HG03442 (cell line): ENCODE results near the gene EPB42.
"Not testable (repeated sequence)": the region's sequence is repeated elsewhere in the genome, so short reads cannot be mapped to it uniquely, and the experiment has no call there.

Source experiments
- ATAC-seq: cut with Tn5 transposase; IDR thresholded peaks from one replicate; pipeline ENCODE4 v1.9.1; 2021; ENCODE audit warnings: mild to moderate bottlenecking, moderate library complexity; ENCODE audit not compliant: unreplicated experiment

The EPB42 gene

DNA sequence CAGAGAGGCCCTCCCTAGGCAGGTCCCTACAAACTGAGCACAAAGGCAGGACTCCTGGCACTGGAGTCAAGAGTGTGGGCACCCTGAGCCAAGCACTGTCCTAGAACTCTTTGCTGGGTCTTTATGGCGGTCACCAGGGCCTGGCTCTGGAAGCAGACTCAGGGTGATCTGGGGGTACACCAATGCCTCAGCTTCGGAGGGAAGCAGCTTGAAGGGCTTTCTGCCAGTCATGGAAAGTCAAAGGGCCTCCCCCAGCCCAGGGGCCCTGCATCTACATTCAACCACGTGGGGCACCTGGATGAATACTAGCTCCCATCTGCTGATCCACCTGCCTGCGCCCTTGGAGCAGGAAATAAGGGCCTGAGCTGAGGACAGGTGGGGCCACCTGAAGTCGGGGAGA, 7.4 kb downstream of the EPB42 start:
- no peak for ATAC-seq

DNA sequence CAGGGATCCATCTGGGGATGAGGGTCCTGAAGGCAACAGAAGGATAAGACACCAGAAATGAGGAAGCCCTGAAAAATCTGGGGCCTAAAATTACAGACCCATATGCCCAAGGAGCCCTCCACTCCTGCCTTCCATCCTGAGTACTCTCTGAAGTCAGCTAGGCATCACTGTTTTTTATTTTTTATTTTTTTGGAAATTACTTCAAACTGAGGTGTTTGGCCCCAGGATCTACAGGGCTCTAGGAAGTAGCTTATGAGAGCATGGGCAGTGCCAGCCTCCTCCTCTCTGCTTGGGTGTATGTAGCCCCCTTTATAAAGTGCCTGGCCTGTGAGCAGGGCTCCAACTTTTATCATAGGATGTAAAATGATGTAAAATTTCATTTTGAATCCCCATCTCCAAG, 7.9 kb downstream of the EPB42 start:
- ATAC-seq: no peak

DNA sequence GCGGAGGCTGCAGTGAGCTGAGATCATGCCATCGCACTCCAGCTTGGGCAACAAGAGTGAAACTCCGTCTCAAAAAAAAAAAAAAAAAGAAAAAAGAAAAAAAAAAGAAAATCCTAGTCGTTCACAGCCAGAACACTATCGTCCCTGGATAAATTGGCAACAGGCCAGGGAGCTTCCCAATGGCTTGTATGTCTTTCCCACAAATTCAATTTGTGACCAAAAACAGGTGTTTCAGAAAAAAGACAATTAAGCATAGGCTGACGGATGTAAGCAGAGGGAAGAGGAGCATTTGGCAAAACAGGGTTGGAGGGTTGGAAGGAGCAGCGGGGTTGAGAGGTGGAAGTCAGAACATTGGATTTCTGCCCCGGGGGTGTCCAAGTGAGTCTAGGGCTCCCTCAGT, 8.5 kb downstream of the EPB42 start:
- ATAC-seq: no peak

DNA sequence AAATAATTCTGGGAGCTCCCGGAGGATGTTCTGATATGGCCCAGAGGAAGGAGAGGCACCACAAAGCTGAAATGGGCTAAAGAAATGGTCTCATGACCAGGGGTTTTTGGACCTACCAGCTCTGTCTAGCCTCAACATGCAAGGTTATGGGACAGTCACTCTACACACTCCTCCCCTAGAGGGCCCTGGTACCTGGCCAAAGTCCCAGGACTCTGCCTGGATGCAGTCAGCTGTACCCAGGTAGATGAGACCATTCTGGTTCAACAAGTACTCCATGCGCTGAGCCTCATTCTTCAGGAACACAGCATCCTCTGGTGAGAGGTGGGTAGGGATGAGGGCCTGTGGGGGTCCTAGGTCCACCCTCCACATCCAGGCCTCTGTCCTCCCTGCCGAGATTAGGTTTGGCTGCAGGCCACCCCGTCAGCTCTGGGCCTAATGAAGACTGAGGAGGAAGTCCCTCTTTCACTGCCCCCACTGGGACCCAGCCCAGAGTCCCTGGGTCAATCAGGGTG, 9.5 kb downstream of the EPB42 start:
- ATAC-seq: no peak

DNA sequence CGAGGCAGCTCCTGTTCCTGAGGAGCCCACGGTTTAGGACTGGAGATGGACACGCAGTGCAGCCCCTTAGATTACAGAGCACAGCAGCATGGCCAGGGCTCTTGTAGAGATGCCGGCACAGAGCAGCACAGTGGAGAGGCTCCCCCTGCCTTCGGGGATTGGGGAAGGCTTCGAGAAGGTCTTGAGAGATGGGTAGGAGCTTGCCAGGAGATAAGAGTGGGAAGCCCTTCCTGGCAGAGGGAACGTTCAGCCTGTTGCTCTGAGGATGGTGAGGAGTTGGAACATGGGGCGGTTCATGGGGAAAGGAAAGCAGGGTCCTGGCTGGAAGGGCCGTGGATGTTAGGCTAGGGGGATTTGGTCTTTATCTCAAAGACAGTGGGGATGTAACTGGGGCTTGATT, 10.0 kb downstream of the EPB42 start:
- ATAC-seq: no peak

DNA sequence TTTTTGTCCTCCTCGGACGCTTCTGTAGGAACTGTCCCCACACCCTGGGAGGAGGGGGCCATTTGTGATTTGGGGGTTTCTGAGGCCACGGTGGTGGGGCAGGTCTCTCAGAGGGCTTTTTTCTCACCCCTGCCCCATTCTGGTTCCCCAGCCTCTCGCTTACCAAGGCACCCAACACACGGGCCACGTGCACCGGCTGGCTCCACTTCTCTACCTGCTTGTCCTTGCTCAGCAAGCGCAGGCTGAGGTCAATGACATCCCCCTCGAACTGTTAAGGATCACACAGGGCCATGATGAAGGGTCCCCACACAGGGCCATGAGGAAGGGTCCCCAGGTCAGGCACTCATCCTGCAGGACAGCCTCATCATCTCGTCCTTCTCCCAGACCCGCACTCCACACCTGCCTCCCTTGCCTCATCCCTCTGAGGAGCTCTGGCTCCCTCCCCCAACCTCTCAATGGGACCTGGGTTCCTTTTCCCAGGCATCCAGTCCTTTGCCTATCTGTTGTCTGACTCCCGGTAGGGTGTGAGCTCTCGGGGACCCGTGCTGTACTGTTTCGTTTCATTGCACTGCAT, 10.6 kb downstream of the EPB42 start:
- ATAC-seq: no peak

DNA sequence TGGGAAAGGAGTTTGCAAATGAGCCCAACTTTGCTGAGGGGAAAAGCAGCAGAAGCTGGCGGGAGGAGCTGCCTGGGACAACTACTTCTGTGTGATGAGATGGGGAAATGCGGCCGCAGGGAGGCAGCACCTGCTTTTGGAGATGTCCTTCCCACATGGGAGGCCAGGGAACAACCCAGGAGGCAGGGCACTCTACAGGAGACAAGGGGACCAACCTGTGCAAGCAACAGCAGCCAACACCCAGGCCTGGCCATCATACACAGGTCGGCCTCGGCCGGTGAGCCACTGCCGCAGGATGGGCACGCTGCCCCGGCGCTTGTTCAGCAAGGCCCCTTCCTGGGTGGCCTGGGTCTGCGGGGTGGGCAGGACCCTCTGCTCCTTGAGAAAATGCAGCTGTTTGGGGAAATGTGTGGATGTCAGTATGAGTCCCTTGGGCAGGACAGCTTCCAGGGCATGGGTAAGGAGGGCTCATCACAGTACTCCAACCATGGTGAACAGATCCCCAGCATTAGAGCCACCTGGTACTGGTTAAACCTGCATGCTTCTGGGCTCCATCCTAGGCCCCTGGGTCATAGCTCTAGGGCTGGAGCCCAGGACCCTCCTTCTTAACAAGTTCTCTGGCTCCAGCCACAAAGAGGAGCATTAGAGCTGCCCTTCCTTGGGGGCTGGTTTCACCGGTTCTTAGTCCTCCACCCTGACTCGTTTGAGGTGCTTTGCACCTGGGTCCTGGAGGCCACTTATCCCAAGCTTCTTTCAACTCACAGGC, 11.6 kb downstream of the EPB42 start:
- no peak for ATAC-seq

DNA sequence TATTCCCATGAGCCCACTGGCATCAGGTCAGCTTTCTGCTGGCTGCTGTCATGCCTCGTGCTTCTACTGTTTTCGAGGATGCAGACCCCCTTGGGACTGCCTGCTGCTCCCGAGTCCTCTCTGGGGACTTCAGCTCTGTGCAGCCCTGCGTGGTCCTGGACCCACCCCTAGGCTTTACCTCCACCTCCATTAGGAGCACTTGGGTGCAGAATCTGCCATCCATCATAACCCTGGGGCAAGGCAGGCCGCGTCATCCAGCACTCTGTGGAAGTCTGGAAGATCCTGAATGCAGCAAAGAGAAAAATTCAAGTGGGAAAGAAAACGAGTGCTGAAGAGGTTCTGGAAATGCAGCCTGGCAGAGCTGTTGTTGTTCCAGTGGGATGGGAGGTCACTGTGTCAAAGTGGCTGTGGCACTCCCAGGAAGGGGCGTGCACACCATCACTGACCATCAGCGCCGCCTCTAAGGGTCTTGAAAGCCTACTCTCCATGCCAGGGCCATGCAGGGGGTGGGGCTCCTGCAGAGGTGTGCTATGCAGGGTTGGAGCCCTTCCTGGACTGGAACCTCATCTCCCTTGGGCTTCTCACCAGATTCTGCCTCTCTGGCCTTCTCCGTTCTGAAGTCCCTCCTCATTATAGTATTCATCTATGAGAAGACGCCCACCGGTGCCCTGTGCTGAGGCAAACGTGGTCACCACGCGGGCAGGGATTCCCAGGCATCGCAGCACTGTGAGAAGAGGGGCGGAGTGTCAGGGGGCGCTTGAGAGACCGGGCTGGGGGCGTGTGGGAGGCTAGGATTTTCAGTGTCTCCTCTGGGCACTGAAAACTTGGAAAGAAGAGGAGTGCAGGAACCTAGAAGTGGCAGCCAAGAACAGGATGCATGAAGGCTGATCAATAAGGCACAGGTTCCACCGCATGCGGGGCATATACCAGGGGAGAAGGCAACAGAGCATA, 12.5 kb downstream of the EPB42 start:
- no peak for ATAC-seq

DNA sequence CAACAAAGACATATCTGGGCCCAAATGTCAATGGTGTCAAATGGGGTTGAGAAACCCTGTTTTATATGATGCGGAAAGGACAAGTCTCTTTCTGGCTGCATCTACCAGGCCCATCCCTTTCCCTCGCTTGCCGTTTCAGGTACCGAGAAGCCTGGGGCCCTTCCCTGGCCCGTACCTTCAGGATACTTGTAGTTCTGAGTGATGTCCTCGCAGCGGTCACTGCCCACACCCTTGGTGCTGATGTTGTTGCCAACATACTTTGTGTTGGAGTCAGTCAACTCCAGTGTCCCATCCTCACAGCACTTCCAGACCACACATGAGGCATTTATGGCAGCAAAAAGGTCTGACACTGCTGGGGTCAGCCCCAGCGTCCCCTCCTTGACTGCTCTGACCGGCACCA, 13.8 kb downstream of the EPB42 start:
- no peak for ATAC-seq

DNA sequence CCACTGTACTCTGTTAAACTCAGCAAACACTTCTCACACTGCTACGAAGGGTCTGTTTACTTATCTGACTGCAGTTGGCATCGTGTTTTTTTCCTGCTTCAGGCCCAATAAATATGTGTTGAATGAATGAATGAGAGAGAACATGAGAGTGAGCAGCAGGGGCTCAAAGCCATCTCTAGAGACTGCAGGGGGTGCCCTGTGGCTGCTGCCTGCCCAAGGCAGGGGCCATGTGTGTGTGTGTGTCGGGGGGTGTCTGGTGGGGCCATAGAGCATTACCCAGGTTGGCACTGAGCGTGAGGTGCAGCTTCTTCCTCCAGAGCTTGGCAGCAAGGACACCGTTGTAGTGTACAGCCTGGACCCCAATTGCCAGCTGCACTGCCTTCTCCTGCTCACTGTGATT, 14.8 kb downstream of the EPB42 start:
- ATAC-seq: no peak

DNA sequence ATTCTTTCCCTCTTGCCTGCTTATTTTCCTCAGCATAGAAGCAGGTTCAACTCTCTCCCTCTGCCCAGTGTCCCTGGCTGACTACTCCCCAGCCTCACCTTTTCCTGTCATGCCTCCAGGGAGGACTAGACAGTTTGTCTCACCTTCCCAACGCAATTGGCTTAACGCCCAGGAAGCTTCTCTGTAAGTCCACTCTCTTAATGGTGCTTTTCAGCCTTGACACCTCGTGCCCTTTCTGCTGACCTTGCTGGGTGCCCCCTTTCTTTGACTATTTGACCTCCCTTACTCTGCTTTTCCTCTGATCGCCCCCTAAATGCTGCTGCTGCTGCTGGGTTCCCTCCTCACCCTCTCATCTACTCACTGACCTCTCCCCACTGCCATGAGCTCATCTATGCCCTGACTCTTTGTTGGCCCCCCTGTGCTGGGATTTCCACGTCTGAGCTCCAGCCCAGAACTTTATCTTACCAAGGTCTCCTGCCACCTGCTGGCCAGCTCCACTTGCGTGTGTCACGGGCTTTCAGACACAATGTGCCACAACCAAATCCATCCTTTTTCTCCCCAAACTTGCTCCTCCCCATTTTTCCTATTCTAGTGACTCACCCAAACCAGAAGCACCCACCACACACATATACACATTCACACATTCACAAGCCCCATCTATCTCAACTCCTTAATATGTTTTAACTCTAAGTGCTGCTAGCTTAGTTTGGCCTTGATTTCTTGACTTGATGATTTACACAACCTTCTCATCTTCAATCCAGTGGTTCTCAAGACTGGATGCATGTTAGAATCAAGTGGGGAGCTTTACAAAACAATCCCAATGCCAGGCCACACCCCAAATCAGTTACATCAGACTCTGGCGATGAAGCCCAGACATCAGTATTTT, 16.6 kb downstream of the EPB42 start:
- no peak for ATAC-seq

DNA sequence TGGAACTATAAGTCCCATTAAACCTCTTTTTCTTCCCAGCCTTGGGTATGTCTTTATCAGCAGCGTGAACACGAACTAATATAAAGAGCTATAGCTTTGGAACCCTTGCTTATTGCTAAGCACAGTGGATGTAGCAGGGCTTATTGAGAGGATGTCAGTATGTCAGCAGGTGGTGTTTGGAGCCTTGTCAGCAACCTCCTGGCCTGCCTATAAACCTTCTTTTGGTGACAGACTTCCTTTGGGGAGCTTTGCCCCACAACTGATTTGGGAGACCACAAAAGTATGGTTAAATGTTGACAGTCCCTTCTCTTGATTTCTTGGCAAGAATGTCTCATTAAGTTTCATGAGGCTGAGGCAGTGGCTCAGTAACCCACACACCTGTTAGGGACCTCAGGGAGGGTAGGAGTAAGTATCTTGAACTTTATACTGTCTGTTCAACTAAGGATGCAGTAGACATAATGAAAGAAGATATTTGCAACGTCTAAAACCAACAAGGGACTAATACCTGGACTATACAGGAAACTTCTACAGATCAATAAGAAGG, 20.8 kb downstream of the EPB42 start:
- ATAC-seq: no peak

DNA sequence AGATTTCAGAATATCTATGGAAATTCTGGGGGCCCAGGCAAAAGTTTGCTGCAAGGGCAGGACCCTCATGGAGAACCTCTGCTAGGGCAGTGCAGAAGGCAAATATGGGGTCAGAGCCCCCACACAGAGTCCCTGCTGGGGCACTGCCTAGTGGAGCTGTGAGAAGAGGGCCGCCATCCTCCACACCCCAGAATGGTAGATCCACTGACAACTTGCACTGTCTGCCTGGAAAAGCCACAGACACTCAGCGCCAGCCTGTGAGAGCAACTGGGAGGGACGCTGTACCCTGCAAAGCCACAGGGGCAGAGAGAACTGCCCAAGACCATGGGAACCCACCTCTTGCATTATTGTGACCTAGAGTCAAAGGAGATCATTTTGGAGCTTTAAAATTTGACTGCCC, 21.8 kb downstream of the EPB42 start:
- no peak for ATAC-seq

DNA sequence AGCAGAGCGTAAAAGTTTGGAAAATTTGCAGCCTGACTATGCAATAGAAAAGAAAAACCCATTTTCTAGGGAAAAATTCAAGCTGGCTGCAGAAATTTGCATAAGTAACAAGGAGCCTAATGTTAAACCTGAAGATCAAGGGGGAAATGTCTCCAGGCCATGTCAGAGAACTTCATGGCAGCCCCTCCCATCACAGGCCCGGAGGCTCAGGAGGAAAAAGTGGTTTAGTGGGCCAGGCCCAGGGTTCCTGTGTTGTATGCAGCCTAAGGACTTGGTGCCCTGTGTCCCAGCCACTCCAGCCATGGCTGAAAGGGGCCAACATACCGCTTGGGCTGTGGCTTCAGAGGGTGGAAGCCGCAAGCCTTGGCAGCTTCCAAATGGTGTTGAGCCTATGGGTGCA, 22.3 kb downstream of the EPB42 start:
- not testable (repeated sequence) for ATAC-seq

DNA sequence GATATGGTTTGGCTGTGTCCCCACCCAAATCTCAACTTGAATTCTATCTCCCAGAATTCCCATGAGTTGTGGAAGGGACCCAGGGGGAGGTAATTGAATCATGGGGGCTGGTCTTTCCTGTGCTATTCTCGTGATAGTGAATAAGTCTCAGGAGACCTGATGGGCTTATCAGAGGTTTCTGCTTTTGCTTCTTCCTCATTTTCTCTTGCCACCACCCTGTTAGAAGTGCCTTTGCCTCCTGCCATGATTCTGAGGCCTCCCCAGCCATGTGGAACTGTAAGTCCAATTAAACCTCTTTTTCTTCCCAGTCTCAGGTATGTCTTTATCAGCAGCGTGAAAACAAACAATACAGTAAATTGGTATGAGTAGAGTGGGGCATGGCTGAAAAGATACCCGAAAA, 23.0 kb downstream of the EPB42 start:
- ATAC-seq: not testable (repeated sequence)

DNA sequence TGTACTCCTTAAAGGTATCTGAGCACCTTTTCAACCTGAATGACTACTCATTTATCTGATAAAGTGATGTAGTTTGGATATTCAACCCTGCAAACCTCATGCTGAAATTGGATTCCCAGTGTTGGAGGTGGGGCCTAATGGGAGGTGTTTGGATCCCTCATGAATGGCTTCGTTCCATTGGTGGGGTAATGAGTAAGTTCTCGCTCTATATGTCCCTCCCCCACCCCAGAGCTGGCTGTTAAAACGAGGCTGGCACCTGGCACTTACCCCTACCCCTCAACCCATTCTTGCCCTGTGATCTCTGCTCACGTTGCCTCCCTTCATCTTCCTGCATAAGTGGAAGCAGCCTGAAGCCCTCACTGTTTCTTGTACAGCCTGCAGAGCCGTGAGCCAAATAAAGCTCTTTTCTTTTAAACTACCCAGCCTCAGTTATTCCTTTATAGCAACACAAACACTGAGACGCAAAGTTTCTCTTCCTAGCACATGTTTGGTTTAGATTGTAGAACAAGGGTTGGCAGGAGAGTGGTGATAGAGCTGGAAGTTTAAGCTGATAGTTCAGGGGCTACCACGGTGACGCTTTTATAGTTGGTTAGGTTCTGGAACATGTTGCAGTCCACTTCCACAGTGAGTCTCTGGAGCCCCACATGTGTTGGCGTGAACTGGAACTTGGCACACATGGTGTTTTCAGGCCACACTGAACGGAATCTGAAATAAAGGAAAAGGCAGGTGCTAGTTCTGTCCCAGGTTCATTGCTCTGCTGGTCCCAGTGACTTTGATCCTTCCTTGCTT, 23.9 kb downstream of the EPB42 start:
- no peak for ATAC-seq

DNA sequence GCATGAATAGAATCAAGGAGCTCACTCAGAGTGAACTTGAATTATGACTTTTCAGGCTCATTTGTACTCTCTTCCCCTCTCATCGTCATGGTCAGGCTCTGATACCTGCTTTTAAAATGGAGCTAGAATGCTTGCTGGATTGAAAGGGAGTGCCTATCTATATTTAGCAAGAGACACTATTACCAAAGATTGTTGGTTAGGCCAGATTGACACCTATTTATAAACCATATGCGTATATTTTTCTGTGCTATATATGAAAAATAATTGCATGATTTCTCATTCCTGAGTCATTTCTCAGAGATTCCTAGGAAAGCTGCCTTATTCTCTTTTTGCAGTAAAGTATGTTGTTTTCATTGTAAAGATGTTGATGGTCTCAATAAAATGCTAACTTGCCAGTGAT, 26.0 kb downstream of the EPB42 start:
- no peak for ATAC-seq

DNA sequence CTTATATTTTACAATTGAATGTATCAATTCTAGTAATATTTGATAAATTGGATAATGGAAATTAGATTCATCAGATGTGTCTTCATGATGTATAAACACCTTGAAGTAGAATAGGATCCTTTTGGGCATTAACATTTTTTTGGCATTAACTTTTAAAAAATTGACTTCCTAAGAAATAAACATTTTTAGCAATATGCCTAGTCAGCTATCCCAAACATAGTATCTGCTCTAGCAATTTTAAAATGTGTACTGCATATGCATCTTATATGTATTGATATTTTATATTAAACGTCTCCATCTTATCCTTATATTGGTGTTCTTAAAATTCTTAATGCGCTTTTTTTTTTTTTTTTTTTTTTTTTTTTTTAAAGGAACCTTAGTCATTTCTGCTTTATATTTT, 27.1 kb downstream of the EPB42 start:
- no peak for ATAC-seq

DNA sequence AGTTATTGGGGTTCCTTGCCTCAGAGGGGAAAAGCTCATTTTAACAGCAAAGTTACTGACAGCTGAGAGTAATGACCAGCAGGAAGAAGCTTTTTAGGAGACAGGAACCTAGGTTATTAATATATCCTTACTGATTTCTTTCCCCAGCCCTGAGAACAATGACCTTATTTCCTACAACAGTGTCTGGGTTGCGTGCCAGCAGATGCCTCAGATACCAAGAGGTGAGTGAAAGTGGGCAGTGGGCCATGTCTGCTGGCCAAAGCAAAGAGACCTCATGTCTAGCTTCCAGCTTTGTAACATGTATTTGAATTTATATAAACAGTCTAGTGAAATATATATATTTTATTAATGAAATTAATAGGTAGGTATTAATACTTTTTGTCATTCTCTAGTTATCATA, 30.6 kb downstream of the EPB42 start:
- ATAC-seq: no peak

DNA sequence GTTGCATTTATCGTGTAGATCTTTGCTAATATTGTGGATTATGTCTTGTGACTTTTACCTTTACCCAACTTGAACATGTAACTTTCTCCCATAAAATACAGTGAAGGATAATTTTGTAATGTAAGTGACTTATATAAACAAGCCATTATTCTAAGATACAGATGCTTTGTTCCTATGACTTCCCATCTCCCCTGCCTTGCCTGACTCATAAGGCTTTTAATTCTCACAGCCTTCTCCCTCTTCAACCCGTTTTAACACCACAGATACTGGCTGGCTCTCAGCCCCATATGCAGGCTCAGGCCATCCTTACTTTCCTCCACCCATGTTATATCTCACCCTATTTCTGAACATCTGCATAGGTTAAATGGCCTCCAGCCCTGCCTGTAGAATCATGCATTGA, 31.5 kb downstream of the EPB42 start:
- no peak for ATAC-seq
